HepG2 (cell line): ENCODE data around the gene ADAP2. TPM values are rescaled to one million over a fixed set of nuclear protein-coding genes. Genes with fewer than 3 reads are reported as not detected.

Experiments used
- FIP1L1 ChIP-seq: fragments of 200-400 bp; formaldehyde crosslinking; IDR thresholded peaks from 2 replicates; pipeline ENCODE4 v1.6.1; 2018; ENCODE audit warnings: low read depth, mild to moderate bottlenecking, low read length, moderate library complexity, borderline replicate concordance; ENCODE audit not compliant: insufficient read depth
- FOXK2 ChIP-seq: fragments of 450-650 bp; IDR thresholded peaks from 2 replicates; pipeline ENCODE4 v1.6.1; 2016
- GRHL1 ChIP-seq: sonication (generic); formaldehyde crosslinking; conservative IDR thresholded peaks from 2 replicates; pipeline ENCODE4 v1.8.0; 2022; ENCODE audit warnings: missing genetic modification reagents
- HNRNPL ChIP-seq: fragments of 200-400 bp; formaldehyde crosslinking; IDR thresholded peaks from 2 replicates; pipeline ENCODE4 v1.6.1; 2017; ENCODE audit warnings: mild to moderate bottlenecking, low read depth, low read length
- HOMEZ ChIP-seq: IDR thresholded peaks from 2 replicates; pipeline ENCODE4 v1.6.1; 2016; ENCODE audit warnings: low read depth
- MAFK ChIP-seq, 2 experiments: IDR thresholded peaks in 1 of 2; conservative IDR thresholded peaks in 1 of 2; 2 replicates each; pipeline ENCODE4 v1.6.1; 2011; ENCODE audit warnings: improper control_type of control experiment in 2 of 2, low read length in 2 of 2
- MED1 ChIP-seq: sonication (generic); formaldehyde crosslinking; IDR thresholded peaks from 2 replicates; pipeline ENCODE4 v1.4.0; 2020; ENCODE audit warnings: missing genetic modification reagents
- NFIC ChIP-seq: IDR thresholded peaks from 2 replicates; pipeline ENCODE4 v1.6.1; 2012; ENCODE audit warnings: mild to moderate bottlenecking, low read length, inconsistent platforms
- NFYC ChIP-seq: IDR thresholded peaks from 2 replicates; pipeline ENCODE4 v1.6.1; 2016; ENCODE audit warnings: missing genetic modification reagents, missing compliant biosample characterization
- ZBTB20 ChIP-seq: sonication (generic); formaldehyde crosslinking; IDR thresholded peaks from 2 replicates; pipeline ENCODE4 v1.8.1; 2023; ENCODE audit warnings: missing genetic modification reagents, low read depth, mild to moderate bottlenecking, borderline replicate concordance
- ZFP37 ChIP-seq: sonication (generic); formaldehyde crosslinking; IDR thresholded peaks from 2 replicates; pipeline ENCODE4 v1.4.0; 2020; ENCODE audit warnings: missing genetic modification reagents, borderline replicate concordance
- ZKSCAN5 ChIP-seq: sonication (generic); formaldehyde crosslinking; IDR thresholded peaks from 2 replicates; pipeline ENCODE4 v1.5.1; 2020; ENCODE audit warnings: mild to moderate bottlenecking, missing genetic modification reagents
- ZNF143 ChIP-seq: sonication (generic); formaldehyde crosslinking; IDR thresholded peaks from 2 replicates; pipeline ENCODE4 v1.4.0; 2020; ENCODE audit warnings: missing genetic modification reagents
- ZNF567 ChIP-seq: sonication (generic); formaldehyde crosslinking; IDR thresholded peaks from 2 replicates; pipeline ENCODE4 v1.8.1; 2023; ENCODE audit warnings: mild to moderate bottlenecking, missing genetic modification reagents, borderline replicate concordance
- ZNF629 ChIP-seq: sonication (generic); formaldehyde crosslinking; conservative IDR thresholded peaks from 2 replicates; pipeline ENCODE4 v1.5.0; 2020; ENCODE audit warnings: missing genetic modification reagents
- ZNF713 ChIP-seq: sonication (generic); formaldehyde crosslinking; IDR thresholded peaks from 2 replicates; pipeline ENCODE4 v1.4.0; 2020; ENCODE audit warnings: mild to moderate bottlenecking, missing genetic modification reagents
- ZSCAN21 ChIP-seq: sonication (generic); formaldehyde crosslinking; IDR thresholded peaks from 2 replicates; pipeline ENCODE4 v1.8.0; 2022; ENCODE audit warnings: mild to moderate bottlenecking, missing genetic modification reagents, moderate library complexity, borderline replicate concordance
- ZSCAN25 ChIP-seq: sonication (generic); formaldehyde crosslinking; IDR thresholded peaks from 2 replicates; pipeline ENCODE4 v1.8.0; 2022; ENCODE audit warnings: mild to moderate bottlenecking, missing genetic modification reagents
- polyA plus RNA-seq, 8 experiments: library from polyadenylated mRNA; depleted of rRNA in 3 of 8; stranded (reverse) in 7 of 8; unstranded in 1 of 8; fragments of >200 nt; fragmentation: Illumina TruSeq in 4 of 8; extraction: Trizol in 4 of 8; gene quantifications; 2 replicates each; pipeline versions ENCODE4 v1.2.1 to v1.2.3, GENCODE V29; 2011 to 2016; ENCODE audit warnings: low read depth in 4 of 8, missing spikeins in 1 of 8, mixed read lengths in 1 of 8; ENCODE audit not compliant: insufficient read depth in 1 of 8
- total RNA-seq, 5 experiments: library from RNA; depleted of rRNA; stranded (reverse); fragments of >200 nt; fragmentation: Illumina TruSeq; extraction: Trizol; gene quantifications; 2 replicates each; pipeline ENCODE4 v1.2.3, GENCODE V29; 2016; ENCODE audit warnings: low read depth in 1 of 5
- TF ChIP-seq, protein P1 (sequence below): sonication (generic); formaldehyde crosslinking; IDR thresholded peaks from 2 replicates; pipeline ENCODE4 v1.4.0; 2020; ENCODE audit warnings: missing genetic modification reagents
- TF ChIP-seq, protein P2 (sequence below): IDR thresholded peaks from 2 replicates; pipeline ENCODE4 v1.6.1; 2016
- TF ChIP-seq, protein P3 (sequence below): conservative IDR thresholded peaks from 2 replicates; pipeline ENCODE4 v1.6.1; 2018; ENCODE audit warnings: missing genetic modification reagents

ADAP2 gene
- total and polyA plus RNA-seq, 2 of the 13 experiments (the other 11 are each of a cell fraction or from before 2014, with no cell fraction given), result 0.51 to 0.70 TPM

GRCh38 chr17:30915833-30916611, 5.7 kb upstream of the ADAP2 start (continued):
- TF ChIP-seq ZFP37 (CRISPR knock-in tag), result no peak
- TF ChIP-seq, protein P1, sequence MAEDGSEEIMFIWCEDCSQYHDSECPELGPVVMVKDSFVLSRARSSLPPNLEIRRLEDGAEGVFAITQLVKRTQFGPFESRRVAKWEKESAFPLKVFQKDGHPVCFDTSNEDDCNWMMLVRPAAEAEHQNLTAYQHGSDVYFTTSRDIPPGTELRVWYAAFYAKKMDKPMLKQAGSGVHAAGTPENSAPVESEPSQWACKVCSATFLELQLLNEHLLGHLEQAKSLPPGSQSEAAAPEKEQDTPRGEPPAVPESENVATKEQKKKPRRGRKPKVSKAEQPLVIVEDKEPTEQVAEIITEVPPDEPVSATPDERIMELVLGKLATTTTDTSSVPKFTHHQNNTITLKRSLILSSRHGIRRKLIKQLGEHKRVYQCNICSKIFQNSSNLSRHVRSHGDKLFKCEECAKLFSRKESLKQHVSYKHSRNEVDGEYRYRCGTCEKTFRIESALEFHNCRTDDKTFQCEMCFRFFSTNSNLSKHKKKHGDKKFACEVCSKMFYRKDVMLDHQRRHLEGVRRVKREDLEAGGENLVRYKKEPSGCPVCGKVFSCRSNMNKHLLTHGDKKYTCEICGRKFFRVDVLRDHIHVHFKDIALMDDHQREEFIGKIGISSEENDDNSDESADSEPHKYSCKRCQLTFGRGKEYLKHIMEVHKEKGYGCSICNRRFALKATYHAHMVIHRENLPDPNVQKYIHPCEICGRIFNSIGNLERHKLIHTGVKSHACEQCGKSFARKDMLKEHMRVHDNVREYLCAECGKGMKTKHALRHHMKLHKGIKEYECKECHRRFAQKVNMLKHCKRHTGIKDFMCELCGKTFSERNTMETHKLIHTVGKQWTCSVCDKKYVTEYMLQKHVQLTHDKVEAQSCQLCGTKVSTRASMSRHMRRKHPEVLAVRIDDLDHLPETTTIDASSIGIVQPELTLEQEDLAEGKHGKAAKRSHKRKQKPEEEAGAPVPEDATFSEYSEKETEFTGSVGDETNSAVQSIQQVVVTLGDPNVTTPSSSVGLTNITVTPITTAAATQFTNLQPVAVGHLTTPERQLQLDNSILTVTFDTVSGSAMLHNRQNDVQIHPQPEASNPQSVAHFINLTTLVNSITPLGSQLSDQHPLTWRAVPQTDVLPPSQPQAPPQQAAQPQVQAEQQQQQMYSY (CRISPR knock-in tag), result no peak
- TF ChIP-seq GRHL1 (CRISPR knock-in tag), result no peak
- peak; percentile 40; the same call in 1 of the 2 replicates for TF ChIP-seq MED1
- no peak for TF ChIP-seq NFYC (CRISPR knock-in tag)
- TF ChIP-seq ZNF713 (CRISPR knock-in tag), result no peak
- TF ChIP-seq, protein P2, sequence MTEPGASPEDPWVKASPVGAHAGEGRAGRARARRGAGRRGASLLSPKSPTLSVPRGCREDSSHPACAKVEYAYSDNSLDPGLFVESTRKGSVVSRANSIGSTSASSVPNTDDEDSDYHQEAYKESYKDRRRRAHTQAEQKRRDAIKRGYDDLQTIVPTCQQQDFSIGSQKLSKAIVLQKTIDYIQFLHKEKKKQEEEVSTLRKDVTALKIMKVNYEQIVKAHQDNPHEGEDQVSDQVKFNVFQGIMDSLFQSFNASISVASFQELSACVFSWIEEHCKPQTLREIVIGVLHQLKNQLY (CRISPR knock-in tag), result peak; percentile 46; the same call in 1 of the 2 replicates
- TF ChIP-seq FOXK2, result peak; percentile 52; the same call in 1 of the 2 replicates
- TF ChIP-seq ZNF567 (CRISPR knock-in tag), result no peak
- no peak for TF ChIP-seq ZKSCAN5 (CRISPR knock-in tag)
- TF ChIP-seq ZNF629 (CRISPR knock-in tag), result no peak
- TF ChIP-seq ZBTB20 (CRISPR knock-in tag), result no peak
- no peak for TF ChIP-seq ZNF143 (CRISPR knock-in tag)
- TF ChIP-seq FIP1L1, result no peak
- no peak for TF ChIP-seq ZSCAN25 (CRISPR knock-in tag)
- TF ChIP-seq ZSCAN21 (CRISPR knock-in tag), result no peak
- no peak for TF ChIP-seq MAFK (conservative IDR thresholded peaks at IDR 0.05 in 1 of 2, IDR thresholded peaks at IDR 0.05 in 1 of 2; ENCODE audit: low read length in 2 of 2)
- TF ChIP-seq, protein P3, sequence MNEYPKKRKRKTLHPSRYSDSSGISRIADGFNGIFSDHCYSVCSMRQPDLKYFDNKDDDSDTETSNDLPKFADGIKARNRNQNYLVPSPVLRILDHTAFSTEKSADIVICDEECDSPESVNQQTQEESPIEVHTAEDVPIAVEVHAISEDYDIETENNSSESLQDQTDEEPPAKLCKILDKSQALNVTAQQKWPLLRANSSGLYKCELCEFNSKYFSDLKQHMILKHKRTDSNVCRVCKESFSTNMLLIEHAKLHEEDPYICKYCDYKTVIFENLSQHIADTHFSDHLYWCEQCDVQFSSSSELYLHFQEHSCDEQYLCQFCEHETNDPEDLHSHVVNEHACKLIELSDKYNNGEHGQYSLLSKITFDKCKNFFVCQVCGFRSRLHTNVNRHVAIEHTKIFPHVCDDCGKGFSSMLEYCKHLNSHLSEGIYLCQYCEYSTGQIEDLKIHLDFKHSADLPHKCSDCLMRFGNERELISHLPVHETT (CRISPR knock-in tag), result no peak
- no peak for TF ChIP-seq HNRNPL
- peak; percentile 87 for TF ChIP-seq NFIC
- no peak for TF ChIP-seq HOMEZ (CRISPR knock-in tag)
